ENCODE data around the gene IPO9. TPM values are rescaled to one million over a fixed set of nuclear protein-coding genes. Genes with fewer than 3 reads are reported as not detected.

The IPO9 gene
- 10 to 100 TPM; 54.1 to 77.8 (median 63.6) TPM for total RNA-seq (2021; fragmentation: NEBNext Ultra II Directional; extraction: Animal tissue kit (Norgen Biotek cat#: 25700))
- long read RNA-seq, full-length matches to known transcripts, result 21 of 41 reads
- long read RNA-seq, partial matches to known transcripts, result 10 of 41 reads
- long read RNA-seq, other reads (novel, unspliced or antisense), result 10 of 41 reads

GRCh38 chr1:201828820-201829774 lies at the start of gene IPO9:
Gene IPO9, plus strand, starts transcription at chr1:201829157. Its CDS starts 53 bp downstream, at chr1:201829210.
- Mint-ChIP-seq H3K36me3 (ENCODE audit: low read depth) (peaks cover 11% of the 10 kb centered on the region; the same call in 1 of the 2 replicates), H3K27ac (peak within 1 kb of the TSS; percentile 91), H3K9me3 (no peaks in the 10 kb centered on the region), H3K27me3 (ENCODE audit: insufficient read depth) (peaks cover 11% of the 10 kb centered on the region), H3K4me3 (peak within 1 kb of the TSS; percentile 91), H3K4me1 (ENCODE audit: low read depth) (peaks cover 51% of the 10 kb centered on the region)
- DNase-seq, result peak; percentile 83
- TF ChIP-seq CTCF (IDR thresholded peaks at IDR 0.05), result peak; percentile 98

GRCh38 chr1:201779351-201779880 lies 49.5 kb upstream of the IPO9 start:
- Mint-ChIP-seq H3K4me1 (ENCODE audit: low read depth) (peaks cover 85% of the 10 kb centered on the region), H3K9me3 (no peaks in the 10 kb centered on the region), H3K4me3 (no peak overlapping the region), H3K27me3 (ENCODE audit: insufficient read depth) (peaks cover 8% of the 10 kb centered on the region), H3K36me3 (ENCODE audit: low read depth) (peaks cover 34% of the 10 kb centered on the region), H3K27ac (peak overlapping the region; percentile 44; the same call in 1 of the 2 replicates)
- no peak for DNase-seq
- TF ChIP-seq CTCF (IDR thresholded peaks at IDR 0.05), result no peak

- Mint-ChIP-seq H3K9me3 (no peaks in the 10 kb centered on the region), H3K27ac (peak overlapping the region; percentile 64), H3K4me3 (no peak overlapping the region), H3K4me1 (ENCODE audit: low read depth) (peaks cover 76% of the 10 kb centered on the region), H3K36me3 (ENCODE audit: low read depth) (peaks cover 41% of the 10 kb centered on the region), H3K27me3 (ENCODE audit: insufficient read depth) (peaks cover 4% of the 10 kb centered on the region; the same call in 1 of the 2 replicates)
- TF ChIP-seq CTCF (IDR thresholded peaks at IDR 0.05), result no peak
- no peak for DNase-seq
Observed at GRCh38 chr1:201780952-201781351, 48.0 kb upstream of the IPO9 start.

- H3K9me3 Mint-ChIP-seq, result no peaks in the 10 kb centered on the region
- no peak overlapping the region for H3K4me3 Mint-ChIP-seq
- peaks cover 80% of the 10 kb centered on the region for H3K4me1 Mint-ChIP-seq (ENCODE audit: low read depth)
- no peak for TF ChIP-seq CTCF (IDR thresholded peaks at IDR 0.05)
- DNase-seq, result no peak
- peak overlapping the region; percentile 64 for H3K27ac Mint-ChIP-seq
- peaks cover 3% of the 10 kb centered on the region; the same call in 1 of the 2 replicates for H3K27me3 Mint-ChIP-seq (ENCODE audit: insufficient read depth)
- H3K36me3 Mint-ChIP-seq (ENCODE audit: low read depth), result peaks cover 46% of the 10 kb centered on the region
Observed at GRCh38 chr1:201781437-201781836, 47.5 kb upstream of the IPO9 start.

DNA sequence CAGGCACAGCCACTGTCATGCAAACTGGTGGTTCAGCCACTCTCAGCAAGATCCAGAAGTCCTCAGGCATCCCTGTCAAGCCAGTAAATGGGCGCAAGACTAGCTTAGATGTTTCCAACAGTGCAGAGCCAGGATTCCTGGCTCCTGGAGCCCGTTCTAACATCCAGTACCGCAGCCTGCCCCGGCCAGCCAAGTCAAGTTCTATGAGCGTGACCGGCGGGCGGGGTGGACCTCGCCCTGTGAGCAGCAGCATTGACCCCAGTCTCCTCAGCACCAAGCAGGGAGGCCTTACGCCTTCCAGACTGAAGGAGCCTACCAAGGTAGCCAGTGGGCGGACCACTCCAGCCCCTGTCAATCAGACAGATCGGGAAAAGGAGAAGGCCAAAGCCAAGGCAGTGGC lies 46.6 kb upstream of the IPO9 start:
- no peak for DNase-seq
- no peak for TF ChIP-seq CTCF (IDR thresholded peaks at IDR 0.05)
- H3K36me3 Mint-ChIP-seq (ENCODE audit: low read depth), result peaks cover 55% of the 10 kb centered on the region
- peaks cover 80% of the 10 kb centered on the region for H3K4me1 Mint-ChIP-seq (ENCODE audit: low read depth)
- peaks cover 4% of the 10 kb centered on the region for H3K27me3 Mint-ChIP-seq (ENCODE audit: insufficient read depth)
- no peak overlapping the region for H3K4me3 Mint-ChIP-seq
- H3K9me3 Mint-ChIP-seq, result no peaks in the 10 kb centered on the region
- no peak overlapping the region for H3K27ac Mint-ChIP-seq

All from HFFc6 (cell line).